Gastrocnemius medialis (tissue), 4 donors: Measurements from ENCODE around the gene ZDHHC12.

Experiments
- CTCF ChIP-seq, 5 experiments: fragments of 450-650 bp in 3 of 5; fragments of 200-600 bp in 2 of 5; sonication (generic) in 2 of 5; IDR thresholded peaks in 4 of 5; conservative IDR thresholded peaks in 1 of 5; 1 replicate in 4 of 5; 2 replicates in 1 of 5; pipeline ENCODE4 v1.5.1; 2016 to 2019; ENCODE audit warnings: antibody characterized with exemption in 5 of 5, mild to moderate bottlenecking in 3 of 5, moderate library complexity in 3 of 5
- POLR2A ChIP-seq, 2 donors: fragments of 450-650 bp; IDR thresholded peaks; one replicate each; pipeline ENCODE4 v1.6.1; 2017; ENCODE audit warnings: antibody characterized with exemption in 2 of 2, mild to moderate bottlenecking in 2 of 2, moderate library complexity in 2 of 2

GRCh38 chr9:128705051-128705965, 18.6 kb downstream of the ZDHHC12 start:
- TF ChIP-seq CTCF (IDR thresholded peaks at IDR 0.05 in 4 of 5, conservative IDR thresholded peaks at IDR 0.05 in 1 of 5): no peak
- TF ChIP-seq POLR2A (IDR thresholded peaks at IDR 0.05): no peak
